M059J (cell line): ENCODE data around the gene CNTNAP2. TPM values are rescaled to one million over a fixed set of nuclear protein-coding genes. Genes with fewer than 3 reads are reported as not detected.
"Not testable (repeated sequence)": the region's sequence is repeated elsewhere in the genome, so short reads cannot be mapped to it uniquely, and the experiment has no call there.

ENCODE experiments used
- DNase-seq: peaks from one replicate; pipeline ENCODE4 v3.0.0-alpha.2; 2012; ENCODE audit warnings: low read depth
- total RNA-seq: library from RNA; depleted of rRNA; stranded (reverse); fragments of >200 nt; shearing (Covaris generic); gene quantifications from 2 replicates; pipeline ENCODE4 v1.2.3, GENCODE V29; 2014

The CNTNAP2 gene
- total RNA-seq, 1 experiment from 2014 or later: not detected

DNA sequence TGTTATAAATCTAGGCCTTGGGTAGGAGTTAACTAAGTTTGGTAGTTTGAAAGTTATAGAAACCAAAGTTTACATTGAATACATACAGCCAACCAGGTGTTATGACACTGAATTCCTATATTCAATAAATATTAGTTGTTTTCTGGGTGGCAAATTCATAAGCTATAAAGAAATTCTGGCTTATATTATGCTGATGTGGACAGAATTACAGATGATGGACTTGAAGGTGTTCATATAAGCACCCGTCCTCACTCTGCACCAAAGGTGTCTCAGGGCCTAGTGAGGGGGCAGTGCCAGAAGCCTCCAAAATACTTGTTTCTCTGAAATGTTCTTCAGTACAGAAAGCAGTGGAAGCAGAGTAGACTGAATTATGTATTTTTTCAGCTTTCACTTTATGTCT is 973.0 kb downstream of the CNTNAP2 start:
- DNase-seq: no peak

DNA sequence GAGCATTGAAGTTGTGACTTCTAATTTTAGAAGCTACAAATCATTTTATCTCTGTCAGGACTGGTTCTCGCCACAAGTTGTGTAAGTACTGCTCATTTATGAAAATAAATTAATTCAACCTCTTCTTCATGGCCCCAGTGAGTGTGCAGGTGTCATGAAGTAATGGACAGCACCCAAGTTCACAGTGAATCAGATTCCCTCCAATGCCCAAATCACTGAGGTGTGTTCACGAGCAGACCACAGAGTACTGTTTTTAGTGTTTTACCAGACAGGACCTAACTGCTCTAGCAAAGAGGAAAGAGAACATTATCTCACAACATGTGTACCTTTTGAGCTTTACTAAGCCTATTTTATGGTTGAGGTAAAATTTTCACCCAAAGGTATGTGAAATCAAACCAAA is 980.0 kb downstream of the CNTNAP2 start:
- no peak for DNase-seq

DNA sequence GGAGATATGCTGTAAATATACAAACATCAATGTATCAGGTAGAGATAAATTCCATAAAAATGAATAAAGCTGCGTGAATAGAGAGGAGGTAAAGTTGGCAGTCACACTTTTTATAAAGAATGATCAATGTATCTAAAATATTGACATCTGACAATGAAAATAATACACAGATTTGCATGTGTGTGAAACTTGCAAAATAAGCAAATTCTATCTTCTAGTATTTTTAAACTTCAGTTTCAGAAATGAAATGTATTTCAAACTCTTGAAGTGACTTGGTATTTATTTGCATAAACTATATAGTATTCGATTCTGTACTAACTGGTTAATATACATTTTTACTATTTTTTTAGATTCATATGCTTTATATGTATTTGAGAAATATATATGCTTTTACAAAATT is 986.6 kb downstream of the CNTNAP2 start:
- DNase-seq: no peak

DNA sequence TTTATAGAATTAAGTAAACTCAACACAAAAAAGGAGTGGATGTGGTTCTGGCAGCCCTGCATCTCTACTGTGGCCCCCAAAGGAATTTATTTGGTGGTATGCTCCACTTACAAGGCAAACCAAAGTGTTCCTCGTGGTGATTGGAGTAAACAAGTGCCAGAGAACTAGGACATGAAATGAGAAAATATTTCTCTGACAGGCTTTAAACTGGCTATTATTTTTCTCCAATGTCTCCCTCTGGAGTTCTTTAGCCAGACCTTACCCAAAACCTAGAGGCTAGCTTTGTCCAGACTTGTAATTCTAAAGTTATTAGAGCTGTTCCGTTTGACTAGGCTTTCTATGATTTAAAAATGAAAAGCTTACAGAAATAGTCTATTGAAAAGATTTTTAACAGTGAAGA is 990.1 kb downstream of the CNTNAP2 start:
- no peak for DNase-seq

DNA sequence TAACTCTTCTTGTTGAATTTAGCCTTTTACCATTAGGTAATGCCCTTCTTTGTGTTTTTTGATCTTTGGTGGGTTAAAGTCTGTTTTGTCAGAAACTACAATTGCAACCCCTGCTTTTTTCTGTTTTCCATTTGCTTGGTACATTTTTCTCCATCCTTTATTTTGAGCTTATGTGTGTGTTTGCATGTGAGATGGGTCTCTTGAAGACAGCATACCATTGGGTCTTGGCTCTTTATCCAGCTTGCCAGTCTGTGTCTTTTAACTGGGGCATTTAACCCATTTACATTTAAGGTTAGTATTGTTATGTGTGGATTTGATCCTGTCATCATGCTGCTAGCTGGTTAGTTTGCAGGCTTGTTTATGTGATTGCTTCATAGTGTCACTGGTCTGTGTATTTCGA is 997.9 kb downstream of the CNTNAP2 start:
- not testable (repeated sequence) for DNase-seq

DNA sequence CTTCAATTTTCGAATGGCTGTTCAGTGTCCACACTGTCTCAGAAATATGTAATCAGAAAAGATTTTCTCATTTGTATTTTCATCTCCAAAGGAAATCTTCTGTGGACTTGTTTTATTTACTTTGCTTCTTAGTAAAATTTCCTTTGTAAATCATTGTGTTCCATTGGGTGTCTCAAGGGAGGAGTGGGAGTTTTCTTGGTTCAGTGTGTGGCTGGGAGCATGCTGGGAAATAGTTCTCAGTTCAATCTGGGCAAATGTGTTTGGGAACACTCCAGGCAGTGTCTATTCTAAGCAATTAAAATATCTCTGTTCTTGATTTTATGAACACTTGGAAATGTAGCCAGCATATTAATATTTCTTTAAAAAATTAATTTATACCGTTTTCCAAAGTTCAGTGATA is 1019.8 kb downstream of the CNTNAP2 start:
- no peak for DNase-seq

DNA sequence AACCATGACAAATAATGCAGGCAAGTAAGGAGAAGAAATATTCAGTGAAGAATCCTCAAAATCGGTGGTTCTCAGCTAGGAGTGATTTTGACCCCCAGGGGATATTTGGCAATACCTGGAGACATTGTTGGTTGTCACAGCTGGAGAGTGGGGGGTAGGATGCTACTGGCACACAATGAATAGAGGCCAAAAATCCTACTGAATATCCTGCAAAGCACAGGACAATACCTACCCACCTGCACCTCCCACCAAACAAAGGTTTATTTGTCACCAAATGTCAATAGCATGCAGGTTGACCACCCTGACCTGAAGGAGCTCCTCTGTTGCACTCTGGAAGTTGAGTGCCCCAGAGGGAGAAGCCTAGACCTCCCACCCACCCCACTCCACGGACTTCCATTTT is 1028.6 kb downstream of the CNTNAP2 start:
- no peak for DNase-seq

DNA sequence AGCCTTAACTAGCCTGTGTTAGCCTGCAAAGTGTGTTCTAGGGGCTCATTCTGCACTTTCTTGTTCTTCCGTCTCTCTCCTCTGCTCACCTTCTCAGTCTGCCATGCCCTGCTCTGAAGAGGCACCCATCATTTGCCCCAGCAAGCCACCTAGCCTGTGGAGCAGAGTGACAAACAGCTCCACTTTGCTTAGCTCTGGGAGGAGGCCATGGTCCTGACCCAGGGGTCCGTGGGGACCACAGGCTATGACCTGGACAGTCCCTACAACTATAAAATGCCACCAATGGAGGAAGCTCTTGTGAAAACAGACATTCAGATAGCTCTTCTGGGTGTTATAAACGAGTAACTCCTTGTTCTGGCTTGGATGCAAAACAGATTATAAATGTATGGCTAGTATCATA is 1029.6 kb downstream of the CNTNAP2 start:
- no peak for DNase-seq

DNA sequence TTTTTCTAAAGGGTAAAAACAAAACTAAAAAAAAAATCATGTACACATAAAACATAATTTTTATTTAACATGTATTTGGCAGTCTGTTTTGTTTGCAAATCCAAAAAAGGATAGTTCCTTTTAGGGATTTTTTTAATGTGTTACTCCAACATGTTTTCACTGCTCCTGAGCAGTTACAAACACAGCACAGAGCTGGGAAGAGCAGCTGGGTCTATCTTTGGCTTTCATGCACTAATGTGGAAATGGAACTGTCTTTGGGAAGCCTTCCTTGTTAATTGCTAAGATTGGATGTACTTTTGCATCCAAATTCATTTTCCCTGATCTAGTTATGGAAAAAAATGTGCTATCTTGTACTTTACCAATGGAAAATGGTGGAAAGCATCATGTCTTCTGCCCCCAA is 1035.1 kb downstream of the CNTNAP2 start:
- DNase-seq: no peak

DNA sequence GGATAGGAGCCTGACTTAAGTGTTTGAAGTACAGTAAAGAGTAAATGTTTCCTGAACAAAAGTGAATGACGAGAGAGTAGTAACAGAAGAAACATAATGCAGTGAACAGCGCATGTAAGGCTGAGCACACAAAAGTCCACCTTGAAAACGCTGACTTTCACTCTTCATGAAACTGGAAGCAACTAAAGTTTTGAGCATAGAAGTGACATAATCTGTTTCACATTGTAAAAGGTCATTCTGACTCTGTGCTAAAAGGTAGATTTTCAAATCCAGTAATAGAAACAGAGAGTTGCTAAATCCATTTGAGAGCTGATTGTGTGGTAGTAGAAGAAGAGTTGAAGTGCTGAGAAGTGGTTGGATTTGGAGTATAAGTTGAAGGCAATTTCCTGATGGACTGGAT is 1037.0 kb downstream of the CNTNAP2 start:
- DNase-seq: no peak

DNA sequence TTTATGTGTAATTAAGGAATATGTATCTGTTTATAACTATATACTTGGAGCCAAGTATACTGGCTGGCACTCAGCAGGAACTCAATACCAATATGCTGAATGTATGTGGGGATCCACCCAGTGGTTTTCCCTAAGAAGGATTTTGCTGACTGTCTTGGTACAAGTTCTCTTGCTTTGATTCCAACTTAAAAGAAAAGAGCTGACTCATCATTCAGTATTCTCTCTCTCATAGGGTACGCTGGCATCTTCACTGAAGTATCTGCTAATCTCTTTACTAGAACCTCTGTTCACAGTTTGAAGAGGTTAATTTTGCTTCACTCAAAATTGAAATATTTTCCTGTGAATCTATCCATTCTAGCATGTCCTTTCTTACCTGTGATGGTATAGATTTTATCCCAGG is 1044.8 kb downstream of the CNTNAP2 start:
- no peak for DNase-seq

DNA sequence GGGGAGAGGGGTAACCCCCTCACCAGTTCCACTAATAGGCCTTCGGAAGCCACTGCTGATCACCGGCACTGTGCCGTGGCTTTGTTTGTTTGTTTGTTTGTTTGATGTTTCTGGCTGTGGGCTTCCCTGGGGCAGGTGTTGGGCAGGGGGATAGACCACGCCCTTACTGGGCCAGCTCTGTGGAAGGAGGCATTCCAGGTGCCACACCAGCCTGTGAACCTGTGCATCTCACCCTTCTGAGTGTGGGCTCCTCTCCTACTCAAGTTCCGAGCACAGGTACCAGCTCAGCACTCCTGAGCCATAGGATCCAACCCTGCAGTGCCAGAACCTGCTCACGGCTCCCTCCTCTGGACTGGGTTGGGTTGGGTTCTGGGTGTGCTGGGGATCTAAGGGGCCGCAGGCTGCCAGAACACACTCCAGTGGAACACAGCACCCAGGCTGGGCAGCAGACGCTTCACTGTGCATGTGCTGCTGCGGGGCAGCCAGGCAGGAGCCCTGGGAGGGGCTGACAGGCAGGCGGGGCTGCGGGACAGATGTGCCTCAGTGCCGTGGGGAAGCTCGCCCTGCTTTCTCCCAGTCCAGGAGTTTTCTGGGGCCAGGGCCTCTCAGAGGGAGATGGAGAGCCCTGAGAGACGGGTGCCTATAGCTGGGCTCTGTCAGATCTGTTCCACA is 1053.9 kb downstream of the CNTNAP2 start:
- no peak for DNase-seq

DNA sequence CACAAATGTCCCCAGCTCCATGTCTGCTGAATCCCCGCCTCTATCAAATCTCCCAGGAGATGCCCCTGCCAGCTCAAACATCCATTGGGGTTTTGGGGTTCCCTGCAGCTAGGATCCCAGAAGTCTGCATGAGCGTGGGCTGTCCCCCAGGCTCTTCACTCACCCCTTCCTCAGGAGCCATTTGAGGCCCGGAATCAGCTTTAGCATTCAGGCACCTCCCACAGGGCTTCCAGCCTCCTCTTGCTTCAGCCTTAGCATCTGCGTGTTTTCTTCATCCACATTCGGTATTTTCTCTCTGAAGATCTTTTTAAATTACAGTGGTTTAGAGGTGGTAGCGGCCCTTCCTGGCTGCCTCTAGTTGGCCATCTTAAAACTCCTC is 1054.4 kb downstream of the CNTNAP2 start:
- DNase-seq: no peak

DNA sequence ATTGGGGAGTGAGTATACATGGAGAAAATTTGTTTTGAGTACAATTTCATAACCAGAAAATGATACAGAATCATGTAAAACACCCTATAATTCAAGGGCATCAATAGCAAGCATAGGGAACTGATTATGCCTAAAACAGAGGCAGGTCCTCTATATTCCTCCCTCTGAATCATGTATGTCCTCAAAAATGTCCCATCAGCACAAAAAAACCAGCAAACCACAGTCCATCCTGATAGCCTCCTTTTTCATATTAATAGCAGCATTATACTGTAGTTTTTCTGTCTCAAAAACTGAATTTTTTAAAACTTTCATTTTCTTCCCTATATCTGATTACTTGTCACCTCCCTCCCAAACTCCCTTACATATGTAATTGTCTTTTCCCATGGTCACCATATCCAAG is 1057.3 kb downstream of the CNTNAP2 start:
- DNase-seq: no peak

DNA sequence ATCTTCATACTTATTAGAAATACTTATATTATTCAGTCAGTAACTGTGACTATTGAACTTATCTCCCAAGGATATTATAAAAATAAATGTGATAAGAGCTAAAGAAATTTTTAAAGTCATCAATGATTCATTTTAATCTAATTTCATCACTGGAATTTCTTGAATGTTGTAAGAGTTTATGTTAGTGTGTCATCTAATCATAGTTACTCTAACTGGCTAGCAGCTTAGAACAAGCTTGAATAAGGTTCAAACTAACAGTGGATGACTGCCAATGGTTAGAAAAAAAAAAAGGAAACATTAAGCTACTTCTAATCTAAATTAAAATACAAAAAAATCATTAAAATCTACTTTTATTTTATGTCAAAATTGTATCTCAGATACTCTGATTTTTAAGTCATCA is 1066.3 kb downstream of the CNTNAP2 start:
- DNase-seq: no peak

DNA sequence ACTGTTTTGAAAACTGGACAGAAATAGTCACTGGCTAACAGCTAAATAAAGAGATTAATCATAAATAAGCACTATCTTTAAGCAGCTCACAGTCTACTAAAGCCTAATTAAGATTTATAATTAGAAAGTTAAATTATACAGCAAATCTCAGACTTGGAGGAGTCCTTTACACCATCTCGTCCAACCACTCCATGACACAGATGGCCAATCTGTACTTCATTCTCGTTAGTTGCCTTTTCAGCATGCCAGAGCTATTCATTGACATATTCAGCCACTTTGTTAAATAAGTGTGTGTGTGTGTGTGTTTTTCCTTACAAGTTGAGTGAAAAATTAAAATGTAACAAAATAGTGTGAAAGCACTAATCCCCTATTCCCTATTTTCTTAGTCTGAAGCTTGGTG is 1066.7 kb downstream of the CNTNAP2 start:
- no peak for DNase-seq

DNA sequence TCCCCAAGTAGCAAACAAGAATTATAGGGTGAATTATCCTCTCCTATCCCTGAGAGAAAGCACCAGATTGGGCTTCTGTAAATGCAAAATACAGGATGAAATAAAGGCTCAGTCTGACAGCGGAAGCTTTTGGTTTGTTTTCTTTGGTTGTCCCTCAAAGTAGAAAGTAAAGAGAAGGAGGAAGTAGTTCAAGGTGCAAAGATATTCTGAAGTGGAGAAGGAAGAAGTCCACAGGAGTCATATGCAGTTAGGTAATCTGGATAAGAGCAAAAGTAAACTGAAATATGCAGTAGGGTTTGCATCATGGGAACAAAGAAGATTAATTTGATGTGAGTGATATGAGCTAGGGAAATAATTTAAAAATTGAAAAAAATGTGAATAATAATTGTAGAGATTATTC is 1071.9 kb downstream of the CNTNAP2 start:
- DNase-seq: no peak

DNA sequence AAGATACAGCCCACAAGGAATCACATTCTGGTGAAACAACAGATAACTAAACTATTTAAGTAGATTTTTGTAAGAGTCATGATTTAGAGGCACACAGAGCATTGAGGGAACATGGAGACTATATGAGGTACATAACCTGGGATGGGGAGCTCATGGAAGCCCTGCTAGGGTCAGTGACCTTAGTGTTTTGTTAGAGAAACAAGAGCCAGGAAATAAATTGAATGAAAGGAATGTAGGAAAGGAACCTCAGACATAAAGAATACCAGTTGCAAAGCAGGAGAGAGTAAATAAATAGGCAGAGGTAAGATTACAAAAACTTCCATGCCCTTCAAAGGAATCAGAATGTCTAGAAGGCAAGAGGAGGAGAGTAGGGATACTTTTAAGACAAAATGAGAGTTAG is 1076.9 kb downstream of the CNTNAP2 start:
- DNase-seq: no peak

DNA sequence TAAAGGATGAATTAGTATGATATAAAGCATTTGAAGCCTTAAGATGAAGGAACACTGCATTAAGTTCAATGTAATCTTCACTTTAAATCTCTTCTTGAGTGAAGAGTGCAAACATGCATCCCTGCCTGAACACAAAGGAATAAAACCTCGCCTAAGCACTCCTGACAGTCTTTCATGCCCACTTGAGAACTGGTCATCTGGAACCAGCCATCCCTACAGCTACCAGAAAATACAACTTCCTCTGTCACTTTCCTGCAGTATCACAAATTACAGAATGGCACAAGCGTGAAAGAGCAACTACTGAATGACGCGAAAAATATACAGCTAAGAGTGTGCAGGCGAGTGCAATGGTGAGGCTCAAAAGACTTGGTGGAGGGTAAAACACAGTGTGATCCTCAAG is 1079.9 kb downstream of the CNTNAP2 start:
- no peak for DNase-seq

DNA sequence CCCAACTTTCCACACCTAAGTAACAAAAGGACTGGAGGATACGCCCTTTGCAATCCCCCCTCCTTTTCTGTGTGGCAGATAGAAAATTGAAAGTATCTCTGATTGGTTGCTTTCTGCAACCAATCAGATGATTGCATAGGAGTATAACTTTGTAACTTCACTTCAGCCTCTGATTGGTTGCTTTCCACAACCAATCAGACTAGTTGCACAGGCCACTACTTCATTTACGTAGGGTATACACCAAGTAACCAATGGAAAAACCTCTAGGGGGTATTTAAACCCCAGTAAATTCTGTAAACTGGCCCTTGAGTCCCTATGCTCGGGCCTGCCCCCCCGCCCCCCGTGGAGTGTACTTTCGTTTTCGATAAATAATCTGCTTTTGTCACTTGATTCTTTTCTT is 1080.4 kb downstream of the CNTNAP2 start:
- peak; percentile 17 for DNase-seq

DNA sequence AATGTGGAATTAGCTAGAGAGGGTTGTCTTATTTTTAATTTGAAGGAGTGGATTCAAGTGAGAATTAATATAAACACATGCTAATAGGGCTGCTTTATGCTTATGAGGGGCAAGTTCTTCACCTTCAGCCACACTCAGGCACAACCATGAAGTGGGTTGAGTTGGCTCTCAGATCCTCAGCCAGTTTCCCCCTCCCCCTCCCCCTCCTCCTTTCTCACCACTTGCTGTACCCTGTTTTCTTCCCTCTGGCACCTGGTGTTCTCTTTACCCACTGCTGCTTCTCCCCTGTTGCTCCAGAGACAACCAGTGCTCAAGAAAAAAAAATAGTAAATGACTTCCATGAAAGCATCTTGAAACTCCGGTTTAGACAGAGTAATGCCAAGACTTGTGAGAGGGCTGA is 1083.3 kb downstream of the CNTNAP2 start:
- no peak for DNase-seq

DNA sequence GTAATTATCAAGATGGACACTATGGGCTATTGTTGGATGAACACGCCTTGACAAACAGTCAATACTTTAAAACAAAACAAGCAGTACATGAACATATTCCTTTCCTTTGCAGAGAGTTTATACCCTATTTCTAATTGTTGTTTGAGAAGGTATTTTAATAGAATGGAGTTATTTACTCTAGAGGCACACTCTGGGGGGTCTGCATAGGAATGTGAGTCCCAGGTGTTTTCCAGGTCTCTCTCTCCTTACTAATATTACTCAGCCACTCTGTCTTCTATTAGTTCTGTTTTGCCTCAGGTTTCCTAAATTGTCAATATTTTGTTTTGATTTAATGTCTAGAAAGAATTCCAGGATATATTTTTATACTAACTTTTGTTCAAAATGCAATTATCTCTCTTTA is 1091.4 kb downstream of the CNTNAP2 start:
- no peak for DNase-seq

DNA sequence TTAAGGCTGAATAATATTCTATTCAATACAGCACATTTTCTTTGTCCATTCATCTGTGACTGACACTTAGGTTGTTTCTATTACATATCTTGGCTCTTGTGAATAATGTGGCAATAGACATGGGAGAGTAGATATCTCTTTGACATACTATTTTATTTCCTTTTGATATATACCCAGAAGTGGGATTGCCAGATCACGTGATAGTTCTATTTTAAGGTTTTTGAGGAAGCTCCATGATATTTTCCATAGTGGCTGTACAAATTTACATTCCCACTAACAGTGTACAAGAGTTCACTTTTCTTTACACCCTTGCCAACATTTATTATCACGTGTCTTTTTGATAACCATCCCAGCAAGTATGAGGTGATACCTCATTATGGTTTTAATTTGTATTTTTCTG is 1114.7 kb downstream of the CNTNAP2 start:
- DNase-seq: no peak

DNA sequence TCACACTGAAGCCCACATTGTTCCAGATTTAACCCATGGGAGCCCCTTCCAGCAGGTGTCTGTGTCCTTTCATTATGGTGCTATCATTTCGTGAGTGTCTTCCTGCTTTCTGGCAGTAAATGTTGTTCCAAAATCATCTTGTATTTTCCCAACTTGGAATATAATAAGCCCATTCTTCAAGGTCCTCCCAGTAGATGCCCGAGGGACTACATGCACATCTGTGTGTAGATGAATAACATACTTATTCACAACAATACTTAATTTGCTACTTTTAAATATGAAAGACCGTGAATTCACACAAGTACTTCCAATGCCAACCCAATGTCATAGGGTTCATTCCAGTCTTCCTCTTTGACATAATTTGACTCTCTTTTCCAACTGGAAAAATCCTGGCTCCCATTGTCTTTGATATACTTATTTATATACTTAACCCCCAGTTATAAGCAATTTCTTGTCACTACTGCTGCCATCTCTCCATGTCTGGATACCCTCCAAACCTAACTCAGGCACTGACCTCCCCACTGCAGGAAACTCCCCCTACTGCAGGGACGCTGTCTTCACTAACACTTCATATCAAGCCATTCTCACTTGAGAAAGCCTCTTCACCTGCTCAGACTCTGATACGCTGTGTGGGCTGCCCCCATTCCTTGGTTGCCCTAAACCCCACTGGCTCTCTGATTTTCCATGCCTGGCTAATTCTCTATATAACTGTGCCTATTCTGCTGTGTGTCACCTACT is 1119.2 kb downstream of the CNTNAP2 start:
- no peak for DNase-seq
